Fibroblast of lung (primary cell): Measurements from ENCODE around the gene FZR1. TPM values are rescaled to one million over a fixed set of nuclear protein-coding genes. Genes with fewer than 3 reads are reported as not detected.

Experiments
- DNase-seq, 2 donors: peaks; one replicate each; pipeline versions ENCODE4 v3.0.0 to v3.0.0-alpha.2; 2010; ENCODE audit warnings: low read depth in 2 of 2
- H2AFZ ChIP-seq: 2 replicates; pipeline ENCODE4 v1.5.1; 2012; ENCODE audit warnings: low read length, control low read depth, inconsistent platforms
- H3K27ac ChIP-seq: 2 replicates; pipeline ENCODE4 v1.5.1; 2011; ENCODE audit warnings: low read length, control low read depth; ENCODE audit not compliant: insufficient read depth
- H3K27me3 ChIP-seq: 2 replicates; pipeline ENCODE4 v1.5.1; 2011; ENCODE audit warnings: mild to moderate bottlenecking, low read length; ENCODE audit not compliant: control insufficient read depth, insufficient read depth
- H3K36me3 ChIP-seq: 2 replicates; pipeline ENCODE4 v1.5.1; 2011; ENCODE audit warnings: low read length; ENCODE audit not compliant: control insufficient read depth, insufficient read depth
- H3K4me1 ChIP-seq: 2 replicates; pipeline ENCODE4 v1.5.1; 2011; ENCODE audit warnings: low read length; ENCODE audit not compliant: control insufficient read depth, insufficient read depth; ENCODE audit errors: extremely low read depth
- H3K4me2 ChIP-seq: 2 replicates; pipeline ENCODE4 v1.5.1; 2011; ENCODE audit warnings: low read length, control low read depth; ENCODE audit not compliant: insufficient read depth; ENCODE audit errors: extremely low read depth
- H3K4me3 ChIP-seq, 4 experiments: fragments of 200-600 bp in 1 of 4; sonication (generic) in 1 of 4; replicated peaks in 1 of 4; 2 replicates each; pipeline ENCODE4 v1.5.1; 2011 to 2016; ENCODE audit warnings: low read length in 4 of 4, low read depth in 3 of 4, mild to moderate bottlenecking in 3 of 4, control low read depth in 2 of 4, inconsistent platforms in 1 of 4, mixed read lengths in 1 of 4; ENCODE audit not compliant: insufficient read depth in 1 of 4; ENCODE audit errors: control extremely low read depth in 1 of 4
- H3K79me2 ChIP-seq: 2 replicates; pipeline ENCODE4 v1.5.1; 2012; ENCODE audit warnings: mild to moderate bottlenecking, low read length, inconsistent platforms; ENCODE audit not compliant: control insufficient read depth, insufficient read depth
- H3K9ac ChIP-seq: 2 replicates; pipeline ENCODE4 v1.5.1; 2011; ENCODE audit warnings: mild to moderate bottlenecking, low read length, control low read depth; ENCODE audit not compliant: insufficient read depth
- H3K9me3 ChIP-seq: 2 replicates; pipeline ENCODE4 v1.5.1; 2012; ENCODE audit warnings: low read depth, low read length; ENCODE audit not compliant: control insufficient read depth, insufficient read depth
- H4K20me1 ChIP-seq: 2 replicates; pipeline ENCODE4 v1.5.1; 2011; ENCODE audit warnings: low read length; ENCODE audit not compliant: control insufficient read depth, insufficient read depth; ENCODE audit errors: extremely low read depth
- CTCF ChIP-seq, 2 donors: IDR thresholded peaks in 1 of 2; conservative IDR thresholded peaks in 1 of 2; 1 replicate in 1 of 2; 2 replicates in 1 of 2; pipeline ENCODE4 v1.5.1; 2011 to 2012; ENCODE audit warnings: low read length in 2 of 2, control low read depth in 1 of 2, inconsistent platforms in 1 of 2, low read depth in 1 of 2, mild to moderate bottlenecking in 1 of 2
- EZH2 ChIP-seq: IDR thresholded peaks from 2 replicates; pipeline ENCODE4 v1.5.1; 2012; ENCODE audit warnings: low read length, control low read depth, mild to moderate bottlenecking; ENCODE audit errors: missing control alignments
- polyA plus RNA-seq, 2 donors: library from polyadenylated mRNA; depleted of rRNA in 1 of 2; stranded (reverse) in 1 of 2; unstranded in 1 of 2; fragments of >200 nt; gene quantifications; 2 replicates each; pipeline ENCODE4 v1.2.1, GENCODE V29; 2011 to 2012; ENCODE audit warnings: missing spikeins in 1 of 2
- total RNA-seq: library from RNA; depleted of rRNA; stranded (reverse); fragments of >200 nt; gene quantifications from 2 replicates; pipeline ENCODE4 v1.2.1, GENCODE V29; 2014

FZR1 gene
- total and polyA plus RNA-seq, 2 donors (not counting 1 experiment from before 2014, with no cell fraction given) = 15.0 to 38.0 TPM

GRCh38 chr19:3459965-3460582 lies 46.0 kb upstream of the FZR1 start:
- Histone ChIP-seq H3K9me3 (no peaks in the 10 kb centered on the region), H4K20me1 (no peaks in the 10 kb centered on the region), H3K36me3 (peaks cover 14% of the 10 kb centered on the region), H3K4me3 (no peak overlapping the region), H3K4me1 (peaks cover 20% of the 10 kb centered on the region), H3K79me2 (peaks cover 16% of the 10 kb centered on the region), H2AFZ (no peak overlapping the region), H3K27ac (peak overlapping the region; percentile 85), H3K4me2 (peak overlapping the region; percentile 32), H3K9ac (peak overlapping the region; percentile 40), H3K27me3 (no peaks in the 10 kb centered on the region)
- TF ChIP-seq CTCF (conservative IDR thresholded peaks at IDR 0.05 in 1 of 2, IDR thresholded peaks at IDR 0.05 in 1 of 2; ENCODE audit: low read depth in 1 of 2, low read length in 2 of 2) (no peak), EZH2 (no peak)
- no peak for DNase-seq

- peaks cover 8% of the 10 kb centered on the region for H3K36me3 ChIP-seq
- no peak overlapping the region for H3K9ac ChIP-seq
- no peaks in the 10 kb centered on the region for H3K9me3 ChIP-seq
- H3K79me2 ChIP-seq = peaks cover 4% of the 10 kb centered on the region
- DNase-seq = no peak
- TF ChIP-seq EZH2 (no peak), CTCF (conservative IDR thresholded peaks at IDR 0.05 in 1 of 2, IDR thresholded peaks at IDR 0.05 in 1 of 2; ENCODE audit: low read depth in 1 of 2, low read length in 2 of 2) (no peak)
- no peak overlapping the region for H3K27ac ChIP-seq
- H3K4me1 ChIP-seq = peaks cover 15% of the 10 kb centered on the region
- H3K4me2 ChIP-seq = no peak overlapping the region
- no peaks in the 10 kb centered on the region for H3K27me3 ChIP-seq
- H4K20me1 ChIP-seq = no peaks in the 10 kb centered on the region
- no peak overlapping the region for H3K4me3 ChIP-seq
- H2AFZ ChIP-seq = no peak overlapping the region
Observed at GRCh38 chr19:3462991-3463713, 43.0 kb upstream of the FZR1 start.

GRCh38 chr19:3463714-3464586 lies 42.2 kb upstream of the FZR1 start:
- H3K9me3 ChIP-seq = no peaks in the 10 kb centered on the region
- TF ChIP-seq CTCF (conservative IDR thresholded peaks at IDR 0.05 in 1 of 2, IDR thresholded peaks at IDR 0.05 in 1 of 2; ENCODE audit: low read depth in 1 of 2, low read length in 2 of 2) (no peak), EZH2 (no peak)
- no peaks in the 10 kb centered on the region for H4K20me1 ChIP-seq
- peaks cover 4% of the 10 kb centered on the region for H3K79me2 ChIP-seq
- no peak overlapping the region for H3K27ac ChIP-seq
- no peak overlapping the region for H3K4me2 ChIP-seq
- DNase-seq = no peak
- H3K27me3 ChIP-seq = no peaks in the 10 kb centered on the region
- peaks cover 8% of the 10 kb centered on the region for H3K36me3 ChIP-seq
- H3K4me1 ChIP-seq = peaks cover 11% of the 10 kb centered on the region
- no peak overlapping the region for H2AFZ ChIP-seq
- no peak overlapping the region for H3K9ac ChIP-seq
- H3K4me3 ChIP-seq = no peak overlapping the region
